Superior temporal gyrus (tissue), 1 donor: ENCODE results near the gene UBB.

Source experiments
- DNase-seq: peaks from one replicate; pipeline ENCODE4 v3.0.0-alpha.2; 2016; ENCODE audit errors: extremely low spot score

The UBB gene

GRCh38 chr17:16417896-16418684 lies 37.2 kb downstream of the UBB start:
- DNase-seq = no peak

DNA sequence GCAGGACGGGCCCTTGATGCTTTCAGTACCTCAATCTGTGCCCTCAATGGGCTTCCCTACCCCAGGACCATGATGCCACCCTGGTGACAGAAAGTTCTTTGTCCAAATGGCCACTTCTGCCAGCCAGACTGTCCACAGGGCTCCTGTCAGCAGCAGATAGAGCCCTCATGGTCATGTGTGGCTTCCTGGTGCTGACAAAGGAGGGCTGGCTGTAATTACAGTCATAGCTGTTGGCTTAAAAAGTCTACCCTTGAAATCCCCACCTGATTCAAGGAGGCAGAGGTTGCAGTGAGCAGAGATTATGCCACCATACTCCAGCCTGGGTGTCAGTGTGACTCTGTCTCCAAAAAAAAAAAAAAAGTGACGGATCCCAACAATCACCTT lies 37.8 kb downstream of the UBB start:
- DNase-seq = no peak

- no peak for DNase-seq
Measured at GRCh38 chr17:16419074-16419928, 38.4 kb downstream of the UBB start.

DNA sequence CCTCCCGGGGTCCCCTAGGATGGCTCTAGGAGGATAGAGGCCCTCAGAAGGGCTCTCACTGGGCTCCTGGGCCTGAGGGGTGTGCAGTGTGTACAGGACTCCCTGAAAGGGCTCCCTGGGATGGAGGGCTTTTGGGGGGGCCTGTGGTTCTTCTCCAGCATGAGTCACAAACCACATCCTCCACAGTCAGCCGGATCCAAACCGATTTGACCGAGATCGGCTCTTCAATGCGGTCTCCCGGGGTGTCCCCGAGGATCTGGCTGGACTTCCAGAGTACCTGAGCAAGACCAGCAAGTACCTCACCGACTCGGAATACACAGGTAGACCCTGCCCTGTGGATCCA lies 39.0 kb downstream of the UBB start:
- no peak for DNase-seq

DNA sequence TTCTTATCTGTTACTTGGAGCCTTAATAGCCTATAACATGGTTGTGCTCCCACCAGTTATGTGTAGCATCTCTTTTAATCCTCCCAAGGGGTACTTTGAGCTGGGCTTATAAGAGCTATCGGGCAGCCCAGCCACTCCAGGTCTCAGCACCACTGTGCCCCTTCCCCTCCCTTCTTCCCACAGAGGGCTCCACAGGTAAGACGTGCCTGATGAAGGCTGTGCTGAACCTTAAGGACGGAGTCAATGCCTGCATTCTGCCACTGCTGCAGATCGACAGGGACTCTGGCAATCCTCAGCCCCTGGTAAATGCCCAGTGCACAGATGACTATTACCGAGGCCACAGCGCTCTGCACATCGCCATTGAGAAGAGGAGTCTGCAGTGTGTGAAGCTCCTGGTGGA lies 41.5 kb downstream of the UBB start:
- DNase-seq = no peak

DNA sequence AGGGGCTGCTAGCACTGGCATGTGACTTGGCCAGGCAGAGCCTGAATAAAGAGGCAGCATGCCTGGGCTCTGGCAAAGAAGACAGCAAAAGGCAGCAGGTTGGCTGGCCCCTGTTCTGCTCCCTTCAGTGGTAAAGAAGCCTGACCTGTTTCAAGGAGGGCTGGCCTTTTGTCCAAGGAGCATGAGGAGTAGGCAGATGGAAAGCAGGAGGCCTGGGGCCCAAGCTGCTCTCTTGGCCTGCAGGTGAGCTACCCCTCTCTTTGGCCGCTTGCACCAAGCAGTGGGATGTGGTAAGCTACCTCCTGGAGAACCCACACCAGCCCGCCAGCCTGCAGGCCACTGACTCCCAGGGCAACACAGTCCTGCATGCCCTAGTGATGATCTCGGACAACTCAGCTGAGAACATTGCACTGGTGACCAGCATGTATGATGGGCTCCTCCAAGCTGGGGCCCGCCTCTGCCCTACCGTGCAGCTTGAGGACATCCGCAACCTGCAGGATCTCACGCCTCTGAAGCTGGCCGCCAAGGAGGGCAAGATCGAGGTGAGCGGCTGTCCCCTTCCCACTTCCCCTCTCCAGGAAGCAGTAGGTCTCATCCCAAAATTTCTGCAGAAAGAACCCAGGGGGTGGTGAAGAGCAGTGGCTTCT lies 42.5 kb downstream of the UBB start:
- DNase-seq = no peak

- no peak for DNase-seq
Measured at GRCh38 chr17:16425202-16425601, 44.3 kb downstream of the UBB start.

DNA sequence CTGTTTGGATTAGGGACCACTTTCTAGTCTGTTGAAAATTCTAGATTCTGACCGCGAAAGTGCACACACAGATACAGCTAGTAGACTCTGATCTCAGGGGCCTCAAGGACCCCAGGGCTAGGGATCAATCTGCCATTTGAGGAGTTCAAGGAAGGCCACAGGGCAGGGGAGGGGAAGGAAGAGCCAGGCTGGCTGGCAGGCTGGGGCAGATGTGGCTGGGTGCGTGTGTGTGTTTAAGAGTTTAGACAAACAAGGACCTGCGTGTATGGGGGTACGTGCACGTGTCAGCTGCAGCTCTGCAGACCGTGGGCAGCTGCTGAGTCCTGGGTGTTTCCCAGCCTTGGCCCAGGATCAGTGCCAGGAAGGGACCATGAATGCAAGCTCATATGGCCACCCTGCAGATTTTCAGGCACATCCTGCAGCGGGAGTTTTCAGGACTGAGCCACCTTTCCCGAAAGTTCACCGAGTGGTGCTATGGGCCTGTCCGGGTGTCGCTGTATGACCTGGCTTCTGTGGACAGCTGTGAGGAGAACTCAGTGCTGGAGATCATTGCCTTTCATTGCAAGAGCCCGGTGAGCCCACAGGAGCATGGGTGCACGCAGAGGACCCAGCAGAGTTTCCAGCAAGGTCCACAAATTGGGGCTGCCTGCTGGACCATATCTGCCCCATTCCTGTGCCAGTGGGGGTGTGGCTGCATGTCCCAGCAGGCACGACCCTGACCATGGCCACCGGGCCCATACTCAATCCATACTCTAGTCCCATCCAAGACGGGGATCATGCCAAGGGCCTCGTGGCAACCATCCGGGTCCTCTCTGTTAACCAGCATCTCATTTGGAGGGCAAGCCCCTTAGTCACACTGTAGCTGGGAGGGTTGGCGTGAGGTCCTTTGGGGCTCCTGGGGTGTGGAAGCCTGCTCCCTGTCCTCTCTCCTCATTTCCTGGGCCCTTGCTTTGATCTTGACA lies 45.1 kb downstream of the UBB start:
- no peak for DNase-seq

DNA sequence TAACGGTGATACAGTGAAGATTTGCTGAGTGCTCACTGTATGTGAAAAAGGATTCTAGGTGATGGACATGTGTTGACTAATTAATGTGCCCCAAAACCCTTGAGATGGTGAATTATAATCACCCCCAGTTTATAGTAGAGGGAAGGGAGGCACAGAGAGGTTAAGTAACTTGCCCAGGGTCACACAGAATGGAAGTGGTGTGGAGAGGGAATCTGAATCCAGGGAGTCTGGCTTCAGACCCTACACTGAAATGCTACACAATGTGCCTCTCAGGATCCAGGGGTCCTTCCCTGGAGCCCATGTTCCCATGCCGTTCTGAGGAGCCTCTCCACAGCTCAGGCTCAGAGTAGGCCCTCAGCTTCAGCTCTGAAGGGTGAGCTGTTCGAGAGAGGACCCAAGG lies 46.1 kb downstream of the UBB start:
- DNase-seq = no peak

DNA sequence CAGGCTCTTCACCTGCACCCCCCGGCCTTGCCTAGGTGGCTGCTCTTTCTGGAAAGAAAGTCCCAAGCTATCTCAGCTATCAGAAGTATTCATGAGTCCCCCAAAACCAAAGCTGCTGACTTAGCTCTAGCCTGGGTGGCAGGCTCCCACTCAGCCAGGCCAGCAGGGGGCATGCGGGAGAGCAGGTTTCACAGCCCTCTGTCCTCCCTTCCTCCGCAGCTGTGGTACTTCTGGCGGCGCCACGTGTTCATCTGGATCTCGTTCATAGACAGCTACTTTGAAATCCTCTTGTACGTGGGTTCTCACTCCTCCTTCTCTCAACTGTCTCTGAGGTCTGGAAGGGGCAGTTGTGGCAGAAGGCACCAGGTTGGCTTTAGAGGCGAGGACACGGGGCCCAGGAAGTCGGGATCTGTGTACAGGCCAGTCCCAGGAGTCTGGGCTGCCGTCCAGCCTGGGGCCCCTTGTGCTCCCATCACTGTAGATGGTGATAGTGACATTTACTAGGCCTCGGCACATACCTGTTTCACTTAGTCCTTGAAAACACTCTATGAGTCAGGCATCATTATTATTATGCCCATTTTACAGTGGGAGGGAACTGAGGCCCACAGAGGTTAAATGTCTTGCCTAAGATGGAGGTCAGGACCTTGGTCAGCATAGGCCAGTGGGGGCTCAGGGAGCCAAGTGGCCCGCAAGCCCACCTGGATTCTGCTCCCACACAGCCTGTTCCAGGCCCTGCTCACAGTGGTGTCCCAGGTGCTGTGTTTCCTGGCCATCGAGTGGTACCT lies 47.4 kb downstream of the UBB start:
- peak; percentile 62 for DNase-seq

- no peak for DNase-seq
Measured at GRCh38 chr17:16429083-16429482, 48.2 kb downstream of the UBB start.

- DNase-seq = no peak
Measured at GRCh38 chr17:16430650-16431049, 49.8 kb downstream of the UBB start.

DNA sequence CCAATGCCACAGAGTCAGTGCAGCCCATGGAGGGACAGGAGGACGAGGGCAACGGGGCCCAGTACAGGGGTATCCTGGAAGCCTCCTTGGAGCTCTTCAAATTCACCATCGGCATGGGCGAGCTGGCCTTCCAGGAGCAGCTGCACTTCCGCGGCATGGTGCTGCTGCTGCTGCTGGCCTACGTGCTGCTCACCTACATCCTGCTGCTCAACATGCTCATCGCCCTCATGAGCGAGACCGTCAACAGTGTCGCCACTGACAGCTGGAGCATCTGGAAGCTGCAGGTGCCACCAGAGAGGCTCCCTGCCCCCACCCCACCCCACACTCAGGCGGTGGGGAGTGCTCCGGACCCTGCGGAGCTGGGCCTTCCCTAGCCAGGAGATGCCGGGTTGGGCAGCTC lies 51.1 kb downstream of the UBB start:
- DNase-seq = no peak
